GM15510 (cell line): Measurements from ENCODE around the gene SLC24A2.

Source experiments
- POLR2A ChIP-seq: IDR thresholded peaks from 3 replicates; pipeline ENCODE4 v1.6.1; 2011; ENCODE audit warnings: borderline replicate concordance; ENCODE audit not compliant: insufficient read length; ENCODE audit errors: extremely low read depth

SLC24A2 gene

DNA sequence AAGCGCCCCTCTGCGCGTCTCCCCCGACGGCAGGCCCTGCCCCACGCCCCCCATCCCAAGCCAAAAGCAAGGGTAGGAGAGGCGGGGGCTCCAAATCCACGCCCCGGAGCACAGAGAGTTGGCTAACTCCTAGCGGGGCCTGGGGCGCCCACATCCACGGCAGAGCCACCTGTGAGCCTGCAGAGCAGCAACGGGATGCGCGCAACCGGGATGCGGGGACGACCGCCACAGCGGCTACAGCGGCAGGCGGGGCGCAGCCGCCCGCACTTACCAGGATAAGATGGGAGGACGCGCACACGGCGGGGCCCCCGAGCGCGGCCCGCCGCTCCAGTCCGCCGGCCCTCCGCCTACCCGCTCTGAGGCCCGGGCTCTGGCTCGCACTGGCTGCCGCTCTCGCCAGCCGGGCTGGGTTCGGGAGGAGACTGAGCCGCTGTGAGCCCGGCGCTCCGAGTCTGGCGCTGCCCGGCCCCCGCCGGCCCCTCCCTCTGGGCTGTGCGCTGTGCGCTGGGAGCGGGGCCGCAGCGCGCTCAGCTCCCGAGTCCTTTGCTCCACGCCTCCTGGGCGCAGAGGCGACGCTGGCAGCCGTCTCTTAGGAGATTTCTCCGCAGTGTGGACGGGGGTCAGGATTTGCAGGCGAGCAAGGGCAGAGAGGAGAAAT is at the start of gene SLC24A2:
Gene SLC24A2 (minus strand): TSS at position 424 of the 658 bp plus-strand sequence.
- no peak for TF ChIP-seq POLR2A

DNA sequence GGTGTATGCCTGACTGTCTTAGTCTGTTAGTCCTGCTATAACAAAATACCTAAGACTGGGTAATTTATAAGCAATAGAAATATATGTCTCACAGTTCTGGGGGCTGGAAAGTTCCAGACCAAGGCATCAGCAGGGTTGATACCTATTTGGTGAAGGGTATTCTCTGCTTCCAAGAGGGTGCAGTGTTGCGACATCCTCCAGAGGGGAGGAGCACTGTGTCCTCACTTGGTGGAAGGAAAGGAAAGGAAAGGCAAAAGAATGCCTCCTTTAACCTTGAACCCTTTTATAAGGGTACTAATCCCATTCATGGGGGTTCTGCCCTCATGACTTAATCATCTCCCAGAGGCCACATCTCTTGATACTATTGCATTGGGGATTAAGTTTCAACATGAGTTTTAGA is 42.0 kb upstream of the SLC24A2 start:
- no peak for TF ChIP-seq POLR2A

DNA sequence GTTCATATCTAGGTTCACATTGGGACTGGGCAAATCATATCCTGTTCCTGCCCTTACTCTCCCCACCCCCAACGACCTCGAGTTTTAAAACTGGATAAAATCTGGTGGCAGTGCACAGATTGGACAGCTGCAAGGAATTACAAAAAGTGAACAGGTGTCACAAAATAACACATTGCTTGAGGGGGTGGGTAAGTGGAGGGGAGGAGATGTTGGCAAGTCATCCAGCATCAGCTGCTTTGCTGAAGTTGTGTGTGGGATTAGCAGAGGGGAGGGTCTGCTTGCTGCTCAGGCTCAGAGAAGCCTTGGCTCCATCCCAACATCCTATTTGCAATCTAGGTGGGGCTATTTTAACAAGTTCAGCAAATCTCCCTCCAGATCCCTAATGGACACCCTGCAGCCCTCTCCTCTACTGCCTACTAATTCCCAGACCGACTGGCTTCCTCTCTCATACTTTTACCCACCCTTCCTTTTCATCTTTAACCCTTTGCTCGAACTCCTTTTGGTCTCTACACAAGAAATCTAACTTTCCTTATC is 39.8 kb upstream of the SLC24A2 start:
- no peak for TF ChIP-seq POLR2A

GRCh38 chr9:19816769-19817168 is 27.9 kb upstream of the SLC24A2 start:
- TF ChIP-seq POLR2A = no peak

DNA sequence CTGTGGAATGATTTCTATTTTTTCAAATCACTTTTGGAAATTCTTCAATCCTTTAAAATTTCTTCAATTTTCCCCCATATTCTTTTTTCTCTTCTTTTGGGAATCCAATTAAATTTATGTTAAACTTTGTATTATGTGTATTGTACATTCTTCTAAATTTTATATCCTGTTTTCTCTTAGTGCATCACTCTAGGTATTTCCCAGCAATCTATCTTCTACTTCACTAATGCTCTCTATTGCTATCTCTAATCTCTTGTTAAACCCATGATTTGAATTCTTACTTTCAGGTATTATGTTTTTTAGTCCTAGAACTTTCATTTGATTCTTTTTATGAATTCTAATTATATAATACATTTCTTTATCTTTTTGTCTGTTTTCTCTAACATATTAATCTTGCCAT is 23.4 kb upstream of the SLC24A2 start:
- no peak for TF ChIP-seq POLR2A

GRCh38 chr9:19809422-19810269 is 20.8 kb upstream of the SLC24A2 start:
- no peak for TF ChIP-seq POLR2A

GRCh38 chr9:19807182-19807892 is 18.5 kb upstream of the SLC24A2 start:
- no peak for TF ChIP-seq POLR2A

DNA sequence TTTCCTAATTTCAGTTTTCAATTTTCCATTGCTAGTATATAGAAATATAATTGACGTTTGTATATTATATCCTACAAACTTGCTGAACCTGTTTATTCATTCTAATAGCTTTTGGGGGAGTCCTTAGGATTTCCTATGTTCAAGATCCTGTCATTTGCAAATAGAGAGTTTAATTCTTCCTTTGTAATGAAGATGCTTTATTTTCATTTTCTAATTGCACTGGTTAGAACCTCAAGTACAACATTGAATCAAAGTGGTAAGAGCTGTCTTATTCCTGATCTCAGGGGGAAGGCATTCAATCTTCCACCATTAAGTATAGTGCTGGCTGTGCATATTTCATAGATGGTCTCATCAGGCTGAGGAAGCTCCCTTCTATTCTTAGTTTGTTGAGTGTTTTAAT is 15.6 kb upstream of the SLC24A2 start:
- TF ChIP-seq POLR2A = no peak

GRCh38 chr9:19800884-19801283 is 12.0 kb upstream of the SLC24A2 start:
- TF ChIP-seq POLR2A = no peak

- TF ChIP-seq POLR2A = no peak
These were observed 10.9 kb upstream of the SLC24A2 start for GRCh38 chr9:19799784-19800183.

GRCh38 chr9:19788152-19788551 is 685 bp downstream of the SLC24A2 start:
- no peak for TF ChIP-seq POLR2A

GRCh38 chr9:19787672-19788071 is 1.2 kb downstream of the SLC24A2 start:
- TF ChIP-seq POLR2A = no peak

GRCh38 chr9:19785230-19785629 is 3.6 kb downstream of the SLC24A2 start:
- TF ChIP-seq POLR2A = no peak

- no peak for TF ChIP-seq POLR2A
These were observed 4.7 kb downstream of the SLC24A2 start for GRCh38 chr9:19784136-19784535.

- TF ChIP-seq POLR2A = no peak
These were observed 5.3 kb downstream of the SLC24A2 start for GRCh38 chr9:19783500-19783899.
